ENCODE results near the gene CNKSR1. TPM values are rescaled to one million over a fixed set of nuclear protein-coding genes. Genes with fewer than 3 reads are reported as not detected.

CNKSR1 gene
- polyA plus RNA-seq, 1 of the 3 experiments (the other 2 are of a cell fraction): 0.49 TPM

DNA sequence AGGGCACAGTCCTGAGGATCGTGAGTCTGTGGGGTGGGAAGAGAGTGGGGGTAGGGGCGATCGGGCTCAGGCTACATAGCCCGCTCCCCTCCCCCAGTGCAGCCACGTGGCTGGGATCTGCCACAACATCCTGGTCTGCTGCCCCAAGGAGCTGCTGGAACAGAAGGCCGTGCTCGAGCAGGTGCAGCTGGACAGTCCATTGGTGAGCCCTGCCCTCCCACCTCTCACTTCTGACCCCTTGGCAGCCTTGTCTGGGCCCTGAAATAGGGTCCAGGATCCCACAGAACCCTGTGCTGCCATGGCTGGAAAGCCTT lies 5.0 kb downstream of the CNKSR1 start:
- Histone ChIP-seq H3K79me2 (ENCODE audit: insufficient read depth) (no peaks in the 10 kb centered on the region), H3K9me2 (no peaks in the 10 kb centered on the region), H3K9ac (no peak overlapping the region), H3K27me3 (ENCODE audit: insufficient read depth) (no peaks in the 10 kb centered on the region), H3F3A (replicated peaks; ENCODE audit: insufficient read depth) (no peaks in the 10 kb centered on the region), H4K20me1 (ENCODE audit: insufficient read depth) (no peaks in the 10 kb centered on the region), H3K4me1 (ENCODE audit: control insufficient read depth in 1 of 2, insufficient read depth in 2 of 2, low read depth in 1 of 2, low read length in 1 of 2) (no peaks in the 10 kb centered on the region; a peak in 1 of 4 replicates), H3K27ac (ENCODE audit: low read depth in 2 of 2, low read length in 1 of 2) (no peak overlapping the region), H3K9me3 (no peaks in the 10 kb centered on the region), H3K36me3 (replicated peaks in 1 of 2; ENCODE audit: control insufficient read depth in 1 of 2, insufficient read depth in 2 of 2, low read length in 1 of 2) (no peaks in the 10 kb centered on the region), H2AFZ (ENCODE audit: low read depth) (no peak overlapping the region), H3K4me3 (ENCODE audit: low read depth in 2 of 2, low read length in 1 of 2) (no peak overlapping the region), H3K4me2 (no peak overlapping the region)
- TF ChIP-seq, protein P1, sequence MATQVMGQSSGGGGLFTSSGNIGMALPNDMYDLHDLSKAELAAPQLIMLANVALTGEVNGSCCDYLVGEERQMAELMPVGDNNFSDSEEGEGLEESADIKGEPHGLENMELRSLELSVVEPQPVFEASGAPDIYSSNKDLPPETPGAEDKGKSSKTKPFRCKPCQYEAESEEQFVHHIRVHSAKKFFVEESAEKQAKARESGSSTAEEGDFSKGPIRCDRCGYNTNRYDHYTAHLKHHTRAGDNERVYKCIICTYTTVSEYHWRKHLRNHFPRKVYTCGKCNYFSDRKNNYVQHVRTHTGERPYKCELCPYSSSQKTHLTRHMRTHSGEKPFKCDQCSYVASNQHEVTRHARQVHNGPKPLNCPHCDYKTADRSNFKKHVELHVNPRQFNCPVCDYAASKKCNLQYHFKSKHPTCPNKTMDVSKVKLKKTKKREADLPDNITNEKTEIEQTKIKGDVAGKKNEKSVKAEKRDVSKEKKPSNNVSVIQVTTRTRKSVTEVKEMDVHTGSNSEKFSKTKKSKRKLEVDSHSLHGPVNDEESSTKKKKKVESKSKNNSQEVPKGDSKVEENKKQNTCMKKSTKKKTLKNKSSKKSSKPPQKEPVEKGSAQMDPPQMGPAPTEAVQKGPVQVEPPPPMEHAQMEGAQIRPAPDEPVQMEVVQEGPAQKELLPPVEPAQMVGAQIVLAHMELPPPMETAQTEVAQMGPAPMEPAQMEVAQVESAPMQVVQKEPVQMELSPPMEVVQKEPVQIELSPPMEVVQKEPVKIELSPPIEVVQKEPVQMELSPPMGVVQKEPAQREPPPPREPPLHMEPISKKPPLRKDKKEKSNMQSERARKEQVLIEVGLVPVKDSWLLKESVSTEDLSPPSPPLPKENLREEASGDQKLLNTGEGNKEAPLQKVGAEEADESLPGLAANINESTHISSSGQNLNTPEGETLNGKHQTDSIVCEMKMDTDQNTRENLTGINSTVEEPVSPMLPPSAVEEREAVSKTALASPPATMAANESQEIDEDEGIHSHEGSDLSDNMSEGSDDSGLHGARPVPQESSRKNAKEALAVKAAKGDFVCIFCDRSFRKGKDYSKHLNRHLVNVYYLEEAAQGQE (IDR thresholded peaks at IDR 0.05; ENCODE audit: low read depth, low read length): no peak
- no peak for TF ChIP-seq JUND (IDR thresholded peaks at IDR 0.05)
- TF ChIP-seq RAD21 (IDR thresholded peaks at IDR 0.05; ENCODE audit: low read length): no peak
- TF ChIP-seq, protein P2, sequence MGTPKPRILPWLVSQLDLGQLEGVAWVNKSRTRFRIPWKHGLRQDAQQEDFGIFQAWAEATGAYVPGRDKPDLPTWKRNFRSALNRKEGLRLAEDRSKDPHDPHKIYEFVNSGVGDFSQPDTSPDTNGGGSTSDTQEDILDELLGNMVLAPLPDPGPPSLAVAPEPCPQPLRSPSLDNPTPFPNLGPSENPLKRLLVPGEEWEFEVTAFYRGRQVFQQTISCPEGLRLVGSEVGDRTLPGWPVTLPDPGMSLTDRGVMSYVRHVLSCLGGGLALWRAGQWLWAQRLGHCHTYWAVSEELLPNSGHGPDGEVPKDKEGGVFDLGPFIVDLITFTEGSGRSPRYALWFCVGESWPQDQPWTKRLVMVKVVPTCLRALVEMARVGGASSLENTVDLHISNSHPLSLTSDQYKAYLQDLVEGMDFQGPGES (IDR thresholded peaks at IDR 0.05; ENCODE audit: low read depth, low read length): no peak
- no peak for TF ChIP-seq POLR2AphosphoS5 (IDR thresholded peaks at IDR 0.05; ENCODE audit: low read depth, low read length)
- TF ChIP-seq TEAD4 (IDR thresholded peaks at IDR 0.05; ENCODE audit: borderline replicate concordance, insufficient read depth): no peak
- TF ChIP-seq, protein P3, sequence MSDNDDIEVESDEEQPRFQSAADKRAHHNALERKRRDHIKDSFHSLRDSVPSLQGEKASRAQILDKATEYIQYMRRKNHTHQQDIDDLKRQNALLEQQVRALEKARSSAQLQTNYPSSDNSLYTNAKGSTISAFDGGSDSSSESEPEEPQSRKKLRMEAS (IDR thresholded peaks at IDR 0.05; ENCODE audit: low read depth): no peak
- no peak for TF ChIP-seq MEF2A (IDR thresholded peaks at IDR 0.05; ENCODE audit: borderline replicate concordance, low read depth)
- ChIA-PET CTCF (interaction anchor here (0.5 to 1.6 kb wide), 3 partner anchors 12 to 52 kb away, joined by 3 to 6 read pairs (median 3); partner anchors contain the start of genes CEP85 and ZNF593), POLR2A (no interaction called here)
- WGBS (ENCODE audit: low lambda C conversion rate): 62% methylated on average over 5 of the region's 7 CpGs
- DNase-seq: no peak

DNA sequence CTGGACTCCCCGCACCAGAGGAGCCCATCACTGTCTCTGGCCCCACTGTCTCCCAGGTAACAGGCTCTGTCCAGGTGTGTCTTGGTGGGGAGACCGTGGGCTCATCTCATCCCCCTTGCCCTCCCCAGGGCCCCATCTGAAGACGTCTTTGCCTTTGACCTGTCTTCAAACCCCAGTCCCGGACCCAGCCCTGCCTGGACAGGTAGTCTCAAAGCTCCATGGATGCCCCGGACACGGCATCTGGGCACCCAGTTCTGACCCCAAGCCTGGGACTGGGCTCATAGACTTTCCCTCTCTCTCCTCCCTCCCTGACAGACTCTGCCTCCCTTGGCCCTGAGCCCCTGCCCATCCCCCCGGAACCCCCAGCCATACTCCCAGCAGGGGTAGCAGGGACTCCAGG lies 6.8 kb downstream of the CNKSR1 start:
- DNase-seq: no peak
- no peak for TF ChIP-seq ELF1 (IDR thresholded peaks at IDR 0.05)
- no peak for TF ChIP-seq RAD21 (IDR thresholded peaks at IDR 0.05; ENCODE audit: low read length)
- TF ChIP-seq, protein P2 (IDR thresholded peaks at IDR 0.05; ENCODE audit: low read depth, low read length): no peak
- TF ChIP-seq, protein P4, sequence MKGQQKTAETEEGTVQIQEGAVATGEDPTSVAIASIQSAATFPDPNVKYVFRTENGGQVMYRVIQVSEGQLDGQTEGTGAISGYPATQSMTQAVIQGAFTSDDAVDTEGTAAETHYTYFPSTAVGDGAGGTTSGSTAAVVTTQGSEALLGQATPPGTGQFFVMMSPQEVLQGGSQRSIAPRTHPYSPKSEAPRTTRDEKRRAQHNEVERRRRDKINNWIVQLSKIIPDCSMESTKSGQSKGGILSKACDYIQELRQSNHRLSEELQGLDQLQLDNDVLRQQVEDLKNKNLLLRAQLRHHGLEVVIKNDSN (IDR thresholded peaks at IDR 0.05; ENCODE audit: borderline replicate concordance, low read depth): no peak
- TF ChIP-seq, protein P5, sequence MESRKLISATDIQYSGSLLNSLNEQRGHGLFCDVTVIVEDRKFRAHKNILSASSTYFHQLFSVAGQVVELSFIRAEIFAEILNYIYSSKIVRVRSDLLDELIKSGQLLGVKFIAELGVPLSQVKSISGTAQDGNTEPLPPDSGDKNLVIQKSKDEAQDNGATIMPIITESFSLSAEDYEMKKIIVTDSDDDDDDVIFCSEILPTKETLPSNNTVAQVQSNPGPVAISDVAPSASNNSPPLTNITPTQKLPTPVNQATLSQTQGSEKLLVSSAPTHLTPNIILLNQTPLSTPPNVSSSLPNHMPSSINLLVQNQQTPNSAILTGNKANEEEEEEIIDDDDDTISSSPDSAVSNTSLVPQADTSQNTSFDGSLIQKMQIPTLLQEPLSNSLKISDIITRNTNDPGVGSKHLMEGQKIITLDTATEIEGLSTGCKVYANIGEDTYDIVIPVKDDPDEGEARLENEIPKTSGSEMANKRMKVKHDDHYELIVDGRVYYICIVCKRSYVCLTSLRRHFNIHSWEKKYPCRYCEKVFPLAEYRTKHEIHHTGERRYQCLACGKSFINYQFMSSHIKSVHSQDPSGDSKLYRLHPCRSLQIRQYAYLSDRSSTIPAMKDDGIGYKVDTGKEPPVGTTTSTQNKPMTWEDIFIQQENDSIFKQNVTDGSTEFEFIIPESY (IDR thresholded peaks at IDR 0.05; ENCODE audit: borderline replicate concordance, low read depth): no peak
- no peak for TF ChIP-seq POLR2AphosphoS5 (IDR thresholded peaks at IDR 0.05; ENCODE audit: low read depth, low read length)
- no peak for TF ChIP-seq GATA2 (CRISPR knock-in tag; IDR thresholded peaks at IDR 0.05)
- no peak for TF ChIP-seq SMC3 (IDR thresholded peaks at IDR 0.05; ENCODE audit: low read depth, low read length)
- no peak for TF ChIP-seq TEAD4 (IDR thresholded peaks at IDR 0.05; ENCODE audit: borderline replicate concordance, insufficient read depth)
- H3K4me2 ChIP-seq: no peak overlapping the region
- H3K27ac ChIP-seq (ENCODE audit: low read depth in 2 of 2, low read length in 1 of 2): no peak overlapping the region
- WGBS (ENCODE audit: low lambda C conversion rate): 67% methylated on average over 5 of the region's 7 CpGs
- no peak overlapping the region for H3K4me3 ChIP-seq (ENCODE audit: low read depth in 2 of 2, low read length in 1 of 2)
- POLR2A ChIA-PET: no interaction called here
- H3K27me3 ChIP-seq (ENCODE audit: insufficient read depth): no peaks in the 10 kb centered on the region
- H3K79me2 ChIP-seq (ENCODE audit: insufficient read depth): no peaks in the 10 kb centered on the region
- no peaks in the 10 kb centered on the region for H3K9me3 ChIP-seq
- H3K4me1 ChIP-seq (ENCODE audit: control insufficient read depth in 1 of 2, insufficient read depth in 2 of 2, low read depth in 1 of 2, low read length in 1 of 2): no peaks in the 10 kb centered on the region
- H2AFZ ChIP-seq (ENCODE audit: low read depth): no peak overlapping the region
- CTCF ChIA-PET: interaction anchor here (1.2 kb wide), 1 partner anchor 19 kb away, joined by 3 read pairs; no protein-coding TSS in a partner anchor
- H3K36me3 ChIP-seq (replicated peaks in 1 of 2; ENCODE audit: control insufficient read depth in 1 of 2, insufficient read depth in 2 of 2, low read length in 1 of 2): no peaks in the 10 kb centered on the region
- H3K9ac ChIP-seq: no peak overlapping the region
- no peaks in the 10 kb centered on the region for H4K20me1 ChIP-seq (ENCODE audit: insufficient read depth)
- no peaks in the 10 kb centered on the region for H3F3A ChIP-seq (replicated peaks; ENCODE audit: insufficient read depth)
- no peaks in the 10 kb centered on the region for H3K9me2 ChIP-seq
